Tibial artery (tissue), 4 donors: ENCODE results near the gene CYP4F2.

Experiments
- DNase-seq, 2 donors: peaks; one replicate each; pipeline ENCODE4 v3.0.0-alpha.2; 2019
- H3K27ac ChIP-seq, 2 donors: fragments of 200-600 bp; sonication (generic) in 1 of 2; 1 replicate in 1 of 2; 2 replicates in 1 of 2; pipeline ENCODE4 v1.5.1; 2018 to 2019; ENCODE audit warnings: mild to moderate bottlenecking in 1 of 2
- H3K27me3 ChIP-seq, 2 donors: fragments of 200-600 bp; sonication (generic) in 1 of 2; one replicate each; pipeline versions ENCODE4 v1.5.1 to v1.6.0; 2016 to 2019
- H3K36me3 ChIP-seq, 3 donors: fragments of 200-600 bp; sonication (generic) in 2 of 3; one replicate each; pipeline ENCODE4 v1.5.1; 2016 to 2019; ENCODE audit warnings: mild to moderate bottlenecking in 2 of 3
- H3K4me1 ChIP-seq, 4 donors: fragments of 200-600 bp; sonication (generic) in 2 of 4; 1 replicate in 3 of 4; 2 replicates in 1 of 4; pipeline ENCODE4 v1.5.1; 2016 to 2019
- H3K4me3 ChIP-seq, 2 donors: fragments of 200-600 bp; sonication (generic) in 1 of 2; 1 replicate in 1 of 2; 2 replicates in 1 of 2; pipeline ENCODE4 v1.5.1; 2018 to 2019; ENCODE audit warnings: mild to moderate bottlenecking in 2 of 2
- H3K9me3 ChIP-seq, 3 donors: fragments of 200-600 bp; sonication (generic) in 1 of 3; one replicate each; pipeline ENCODE4 v1.5.1; 2016 to 2019
- intact Hi-C: fragments of 100-400 bp; cut with DNase I; formaldehyde crosslinking; loops from one replicate; pipeline ENCODE4 v1.15.0; 2023; ENCODE audit warnings: low total_unique reads
- TF ChIP-seq, protein P1 (sequence below), 2 experiments: fragments of 200-600 bp in 1 of 2; fragments of 450-650 bp in 1 of 2; IDR thresholded peaks; one replicate each; pipeline ENCODE4 v1.5.1; 2017 to 2019; ENCODE audit warnings: antibody characterized with exemption in 2 of 2, mild to moderate bottlenecking in 1 of 2, moderate library complexity in 1 of 2

CYP4F2 gene

DNA sequence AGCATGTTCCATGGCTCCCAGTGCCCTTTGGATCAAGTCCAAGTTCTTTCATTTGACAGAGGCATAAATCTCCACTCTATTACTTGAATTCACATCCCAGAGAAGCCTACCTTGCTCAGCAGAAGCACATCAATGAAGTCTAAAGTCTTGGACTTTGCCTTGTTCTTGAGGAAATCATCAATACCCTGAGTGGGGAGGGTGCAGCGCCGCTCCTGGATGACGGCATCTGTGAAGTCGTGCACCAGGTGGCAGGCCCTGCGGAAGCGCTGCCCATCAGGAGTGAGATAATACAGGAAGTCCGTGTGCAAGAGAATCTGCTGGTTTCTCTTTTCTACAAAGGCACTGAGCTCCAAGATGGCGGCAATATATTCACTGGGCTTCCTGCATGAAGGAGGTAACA is 25.8 kb upstream of the CYP4F2 start:
- H3K36me3 ChIP-seq: no peaks in the 10 kb centered on the region
- no peaks in the 10 kb centered on the region for H3K4me1 ChIP-seq
- intact Hi-C loops: no loop called here
- H3K9me3 ChIP-seq: no peaks in the 10 kb centered on the region
- H3K4me3 ChIP-seq: no peak overlapping the region
- H3K27me3 ChIP-seq: no peaks in the 10 kb centered on the region
- no peak for DNase-seq
- no peak overlapping the region for H3K27ac ChIP-seq
- TF ChIP-seq, protein P1, sequence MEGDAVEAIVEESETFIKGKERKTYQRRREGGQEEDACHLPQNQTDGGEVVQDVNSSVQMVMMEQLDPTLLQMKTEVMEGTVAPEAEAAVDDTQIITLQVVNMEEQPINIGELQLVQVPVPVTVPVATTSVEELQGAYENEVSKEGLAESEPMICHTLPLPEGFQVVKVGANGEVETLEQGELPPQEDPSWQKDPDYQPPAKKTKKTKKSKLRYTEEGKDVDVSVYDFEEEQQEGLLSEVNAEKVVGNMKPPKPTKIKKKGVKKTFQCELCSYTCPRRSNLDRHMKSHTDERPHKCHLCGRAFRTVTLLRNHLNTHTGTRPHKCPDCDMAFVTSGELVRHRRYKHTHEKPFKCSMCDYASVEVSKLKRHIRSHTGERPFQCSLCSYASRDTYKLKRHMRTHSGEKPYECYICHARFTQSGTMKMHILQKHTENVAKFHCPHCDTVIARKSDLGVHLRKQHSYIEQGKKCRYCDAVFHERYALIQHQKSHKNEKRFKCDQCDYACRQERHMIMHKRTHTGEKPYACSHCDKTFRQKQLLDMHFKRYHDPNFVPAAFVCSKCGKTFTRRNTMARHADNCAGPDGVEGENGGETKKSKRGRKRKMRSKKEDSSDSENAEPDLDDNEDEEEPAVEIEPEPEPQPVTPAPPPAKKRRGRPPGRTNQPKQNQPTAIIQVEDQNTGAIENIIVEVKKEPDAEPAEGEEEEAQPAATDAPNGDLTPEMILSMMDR (IDR thresholded peaks at IDR 0.05): no peak

DNA sequence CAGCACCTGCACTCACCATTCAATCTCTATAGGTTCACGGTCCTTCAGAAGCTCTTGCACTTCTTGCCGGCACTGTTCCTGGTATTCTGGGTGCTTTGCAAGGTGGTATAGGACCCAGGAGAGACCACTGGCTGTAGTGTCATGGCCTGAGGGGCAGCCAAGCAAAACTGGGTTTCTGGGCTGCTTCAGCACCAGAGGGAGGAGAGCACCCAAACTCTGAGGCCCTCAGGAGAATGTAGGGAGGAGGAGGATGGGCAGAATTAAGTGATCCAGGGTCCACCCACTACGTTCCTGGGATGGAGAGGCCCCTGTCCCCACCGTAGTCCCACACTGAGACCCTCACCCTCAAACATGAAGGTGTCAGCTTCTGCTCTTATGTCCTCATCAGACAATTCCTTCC is 24.1 kb upstream of the CYP4F2 start:
- H3K27ac ChIP-seq: no peak overlapping the region
- no peak overlapping the region for H3K4me3 ChIP-seq
- no peak for DNase-seq
- H3K4me1 ChIP-seq: no peaks in the 10 kb centered on the region
- TF ChIP-seq, protein P1 (IDR thresholded peaks at IDR 0.05): no peak
- no peaks in the 10 kb centered on the region for H3K9me3 ChIP-seq
- H3K27me3 ChIP-seq: no peaks in the 10 kb centered on the region
- H3K36me3 ChIP-seq: no peaks in the 10 kb centered on the region
- intact Hi-C loops: no loop called here

DNA sequence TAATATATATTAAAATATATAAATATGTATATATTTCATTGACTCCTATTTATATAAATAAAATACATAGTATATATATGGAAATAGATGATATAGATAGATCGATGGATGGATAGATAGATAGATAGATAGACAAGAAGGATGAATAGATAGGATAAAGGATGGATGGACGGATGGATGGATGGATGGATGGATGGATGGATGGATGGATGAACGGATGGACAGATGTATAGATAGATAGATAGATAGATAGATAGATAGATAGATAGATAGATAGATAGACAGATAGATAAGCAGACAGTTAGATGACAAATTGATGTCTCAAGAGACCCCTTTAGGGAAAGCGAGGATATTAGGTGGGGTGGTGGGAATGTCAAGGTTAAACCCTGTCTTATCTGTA is 21.4 kb upstream of the CYP4F2 start:
- H3K4me1 ChIP-seq: no peaks in the 10 kb centered on the region
- H3K36me3 ChIP-seq: peaks cover 4 to 11% (median 8%) of the 10 kb centered on the region in 3 donors
- H3K27ac ChIP-seq: no peak overlapping the region
- intact Hi-C loops: no loop called here
- TF ChIP-seq, protein P1 (IDR thresholded peaks at IDR 0.05): no peak
- H3K4me3 ChIP-seq: no peak overlapping the region
- H3K9me3 ChIP-seq: peaks cover 0 to 14% (median 0%) of the 10 kb centered on the region in 3 donors
- H3K27me3 ChIP-seq: no peaks in the 10 kb centered on the region
- DNase-seq: no peak

DNA sequence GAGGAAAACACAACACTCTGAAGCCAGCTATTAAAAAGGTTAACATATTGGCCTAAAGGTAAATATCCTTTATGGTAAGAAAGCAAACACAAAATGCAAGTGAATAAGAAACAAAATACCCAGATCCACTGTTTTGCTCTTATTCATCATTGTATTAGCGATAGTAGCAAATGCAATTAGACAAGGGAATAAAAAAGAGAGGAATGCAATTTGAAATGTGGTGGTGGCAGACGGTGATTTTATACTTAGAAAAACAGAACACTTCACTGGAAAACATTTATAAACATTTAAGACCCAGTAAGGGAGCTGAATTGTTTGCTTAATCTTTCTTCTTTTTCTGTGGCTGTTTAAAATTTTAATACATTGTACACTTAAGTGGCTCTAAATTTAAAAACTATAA is 17.2 kb upstream of the CYP4F2 start:
- H3K4me3 ChIP-seq: no peak overlapping the region
- TF ChIP-seq, protein P1 (IDR thresholded peaks at IDR 0.05): no peak
- H3K9me3 ChIP-seq: peaks cover 0 to 15% (median 0%) of the 10 kb centered on the region in 3 donors
- H3K36me3 ChIP-seq: peaks cover 5 to 14% (median 8%) of the 10 kb centered on the region in 3 donors
- DNase-seq: no peak
- H3K4me1 ChIP-seq: peaks cover 0 to 7% (median 2%) of the 10 kb centered on the region in 4 donors
- H3K27ac ChIP-seq: no peak overlapping the region
- intact Hi-C loops: no loop called here
- H3K27me3 ChIP-seq: peaks cover 0 to 23% of the 10 kb centered on the region in 2 donors

DNA sequence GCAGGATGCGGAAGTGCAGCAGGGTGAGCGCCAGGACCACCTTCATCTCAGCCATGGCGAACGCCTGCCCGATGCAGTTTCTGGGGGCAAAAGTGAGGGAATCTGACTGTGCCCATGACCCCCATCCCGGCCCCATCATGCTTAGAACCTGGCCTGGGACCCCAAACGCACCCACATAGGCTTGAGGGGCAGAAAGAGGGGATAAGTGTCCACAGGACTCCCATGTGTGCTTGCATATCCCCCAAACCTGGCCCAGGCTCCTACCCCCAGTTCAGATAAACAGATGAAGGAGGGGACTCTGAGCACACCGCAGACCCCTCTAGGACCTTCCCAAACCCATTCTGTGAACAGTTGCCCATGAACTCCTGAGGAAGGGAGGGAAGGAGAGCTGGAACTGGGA is 16.0 kb upstream of the CYP4F2 start:
- H3K27me3 ChIP-seq: peaks cover 0 to 24% of the 10 kb centered on the region in 2 donors
- TF ChIP-seq, protein P1 (IDR thresholded peaks at IDR 0.05): no peak
- H3K4me1 ChIP-seq: peaks cover 0 to 7% (median 2%) of the 10 kb centered on the region in 4 donors
- peaks cover 5 to 14% (median 8%) of the 10 kb centered on the region in 3 donors for H3K36me3 ChIP-seq
- H3K9me3 ChIP-seq: peaks cover 0 to 15% (median 0%) of the 10 kb centered on the region in 3 donors
- no peak overlapping the region for H3K4me3 ChIP-seq
- DNase-seq: no peak
- intact Hi-C loops: no loop called here
- H3K27ac ChIP-seq: no peak overlapping the region

DNA sequence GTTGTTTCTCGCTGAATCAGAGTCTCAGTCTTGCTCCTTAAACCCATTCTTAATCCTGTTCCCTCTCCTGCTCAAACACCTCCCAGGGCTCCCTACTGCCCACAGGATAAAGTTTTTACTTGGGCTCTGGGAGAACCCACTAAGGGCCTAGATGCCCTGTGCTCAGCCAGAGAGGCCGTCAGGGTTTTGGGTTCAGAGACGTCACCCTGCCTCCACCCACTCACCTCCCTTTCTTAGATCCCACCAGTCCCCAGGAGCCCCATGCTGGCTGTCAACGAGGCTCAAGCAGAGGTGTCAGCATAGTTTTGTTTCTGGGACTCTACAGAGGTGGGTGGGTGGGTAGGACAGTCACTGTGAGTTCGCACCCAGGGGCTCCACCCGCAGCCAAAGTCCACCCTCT is 15.5 kb upstream of the CYP4F2 start:
- no peak overlapping the region for H3K27ac ChIP-seq
- H3K9me3 ChIP-seq: peaks cover 0 to 15% (median 0%) of the 10 kb centered on the region in 3 donors
- H3K36me3 ChIP-seq: peaks cover 5 to 14% (median 8%) of the 10 kb centered on the region in 3 donors
- intact Hi-C loops: no loop called here
- H3K4me1 ChIP-seq: peaks cover 0 to 7% (median 2%) of the 10 kb centered on the region in 4 donors
- no peak for DNase-seq
- no peak overlapping the region for H3K4me3 ChIP-seq
- H3K27me3 ChIP-seq: peaks cover 0 to 24% of the 10 kb centered on the region in 2 donors
- TF ChIP-seq, protein P1 (IDR thresholded peaks at IDR 0.05): no peak
